Breast epithelium (tissue), 4 donors: ENCODE data around the gene RCHY1. TPM values are rescaled to one million over a fixed set of nuclear protein-coding genes. Genes with fewer than 3 reads are reported as not detected.

Experiments
- DNase-seq, 2 donors: peaks; one replicate each; pipeline ENCODE4 v3.0.0-alpha.2; 2019; ENCODE audit warnings: low spot score in 2 of 2
- H3K27ac ChIP-seq, 2 donors: fragments of 200-600 bp; sonication (generic) in 1 of 2; one replicate each; pipeline ENCODE4 v1.5.1; 2016 to 2019; ENCODE audit warnings: mild to moderate bottlenecking in 1 of 2
- H3K27me3 ChIP-seq, 2 donors: fragments of 200-600 bp; sonication (generic) in 1 of 2; one replicate each; pipeline versions ENCODE4 v1.5.1 to v1.6.0; 2017 to 2019; ENCODE audit warnings: control low read depth in 1 of 2, mild to moderate bottlenecking in 1 of 2
- H3K36me3 ChIP-seq: fragments of 200-600 bp; one replicate; pipeline ENCODE4 v1.5.1; 2019
- H3K4me1 ChIP-seq, 2 donors: fragments of 200-600 bp; sonication (generic); one replicate each; pipeline ENCODE4 v1.5.1; 2016 to 2019; ENCODE audit warnings: control low read depth in 1 of 2
- H3K4me3 ChIP-seq, 3 donors: fragments of 200-600 bp; sonication (generic); 1 replicate in 2 of 3; 2 replicates in 1 of 3; pipeline ENCODE4 v1.5.1; 2016 to 2019; ENCODE audit warnings: mild to moderate bottlenecking in 3 of 3, moderate library complexity in 2 of 3
- H3K9me3 ChIP-seq, 2 donors: fragments of 200-600 bp; sonication (generic) in 1 of 2; one replicate each; pipeline ENCODE4 v1.5.1; 2016 to 2019; ENCODE audit warnings: control low read depth in 1 of 2
- CTCF ChIP-seq, 3 donors: fragments of 450-650 bp; IDR thresholded peaks; one replicate each; pipeline ENCODE4 v1.5.1; 2016 to 2017; ENCODE audit warnings: antibody characterized with exemption in 3 of 3, mild to moderate bottlenecking in 3 of 3, moderate library complexity in 3 of 3
- POLR2A ChIP-seq: fragments of 450-650 bp; IDR thresholded peaks from one replicate; pipeline ENCODE4 v1.6.1; 2016; ENCODE audit warnings: antibody characterized with exemption, mild to moderate bottlenecking, moderate library complexity
- POLR2AphosphoS5 ChIP-seq, 3 donors: sonication (generic); formaldehyde crosslinking; IDR thresholded peaks; one replicate each; pipeline ENCODE4 v1.6.1; 2017; ENCODE audit warnings: antibody characterized with exemption in 3 of 3
- intact Hi-C: fragments of 100-400 bp; cut with DNase I; formaldehyde crosslinking; loops from one replicate; pipeline ENCODE4 v1.15.1; 2023; ENCODE audit warnings: low total_unique reads
- total RNA-seq, 3 donors: library from RNA; depleted of rRNA; stranded (reverse); fragments of >200 nt; gene quantifications; one replicate each; pipeline ENCODE4 v1.1.0, GENCODE V29; 2016

Gene RCHY1
- 10 to 100 TPM; 23.6 to 46.7 (median 25.6) TPM for total RNA-seq

GRCh38 chr4:75514131-75514948, at the start of gene RCHY1, which contains the start of gene THAP6:
RCHY1 (minus strand) TSS chr4:75514403; CDS start chr4:75514286, 117 bp downstream.
THAP6 (plus strand) TSS chr4:75514473; CDS start chr4:75515453, 980 bp downstream.
- no peaks in the 10 kb centered on the region for H3K27me3 ChIP-seq
- peaks cover 0 to 16% of the 10 kb centered on the region in 2 donors for H3K4me1 ChIP-seq
- TF ChIP-seq POLR2A (peak; percentile 92), POLR2AphosphoS5 (IDR thresholded peaks at IDR 0.05) (peak; percentile 96 to 98 (median 98)), CTCF (IDR thresholded peaks at IDR 0.05) (peak in 1 of 3 donors; percentile 44)
- H3K27ac ChIP-seq = peak within 1 kb of the TSS; percentile 94 to 96
- H3K36me3 ChIP-seq = no peaks in the 10 kb centered on the region
- intact Hi-C loops = no loop called here
- no peaks in the 10 kb centered on the region for H3K9me3 ChIP-seq
- peak within 1 kb of the TSS; percentile 61 to 86 (median 79) for H3K4me3 ChIP-seq
- peak; percentile 94 to 95 for DNase-seq

GRCh38 chr4:75561789-75562188, 47.6 kb upstream of the RCHY1 start:
- Histone ChIP-seq H3K27ac (no peak overlapping the region), H3K4me1 (no peaks in the 10 kb centered on the region), H3K36me3 (no peaks in the 10 kb centered on the region), H3K4me3 (no peak overlapping the region), H3K27me3 (no peaks in the 10 kb centered on the region), H3K9me3 (no peaks in the 10 kb centered on the region)
- peak in 1 of 2 donors; percentile 21 for DNase-seq
- intact Hi-C loops = no loop called here
- no peak for TF ChIP-seq POLR2A
- no peak for TF ChIP-seq CTCF (IDR thresholded peaks at IDR 0.05)
- TF ChIP-seq POLR2AphosphoS5 (IDR thresholded peaks at IDR 0.05) = no peak

GRCh38 chr4:75557696-75558095, 43.5 kb upstream of the RCHY1 start:
- Histone ChIP-seq H3K9me3 (no peaks in the 10 kb centered on the region), H3K27ac (no peak overlapping the region), H3K36me3 (no peaks in the 10 kb centered on the region), H3K4me3 (no peak overlapping the region), H3K27me3 (no peaks in the 10 kb centered on the region), H3K4me1 (no peaks in the 10 kb centered on the region)
- TF ChIP-seq CTCF (IDR thresholded peaks at IDR 0.05) (no peak), POLR2AphosphoS5 (IDR thresholded peaks at IDR 0.05) (no peak), POLR2A (no peak)
- intact Hi-C loops = no loop called here
- DNase-seq = no peak

GRCh38 chr4:75555294-75556164, 41.3 kb upstream of the RCHY1 start, which contains the start of gene ODAPH:
ODAPH (plus strand) TSS chr4:75556066; CDS start chr4:75556083, 17 bp downstream.
- no peak within 1 kb of the TSS for H3K4me3 ChIP-seq
- no peak within 1 kb of the TSS for H3K27ac ChIP-seq
- H3K4me1 ChIP-seq = no peaks in the 10 kb centered on the region
- intact Hi-C loops = no loop called here
- H3K27me3 ChIP-seq = no peaks in the 10 kb centered on the region
- no peak for TF ChIP-seq CTCF (IDR thresholded peaks at IDR 0.05)
- no peak for TF ChIP-seq POLR2AphosphoS5 (IDR thresholded peaks at IDR 0.05)
- no peak for TF ChIP-seq POLR2A
- no peaks in the 10 kb centered on the region for H3K36me3 ChIP-seq
- no peak for DNase-seq
- H3K9me3 ChIP-seq = no peaks in the 10 kb centered on the region
